H1 (cell line): ENCODE measurements around the gene PFN3. TPM values are rescaled to one million over a fixed set of nuclear protein-coding genes. Genes with fewer than 3 reads are reported as not detected.

ENCODE experiments used
- CTCF ChIA-PET: fragments of 300-600 bp; sonication (Branson Sonifier 250); formaldehyde crosslinking; loops from one replicate; lab custom pipeline; 2021; ENCODE audit not compliant: partially characterized antibody; lab: Charles Lee
- POLR2A ChIA-PET: fragments of 300-600 bp; sonication (Branson Sonifier 250); formaldehyde crosslinking; loops from one replicate; lab custom pipeline; 2021; ENCODE audit warnings: inconsistent platforms; ENCODE audit not compliant: partially characterized antibody; lab: Charles Lee
- DNase-seq, 2 experiments: peaks; one replicate each; pipeline versions ENCODE4 v3.0.0 to v3.0.0-alpha.2; 2010 to 2022; ENCODE audit warnings: low spot score in 2 of 2, low read depth in 1 of 2, mixed read lengths in 1 of 2
- FAIRE-seq: peaks from 2 replicates; lab custom pipeline; 2011; peaks lifted over from hg19 to GRCh38; lab: Jason Lieb, UNC
- H2AFZ ChIP-seq: 2 replicates; pipeline ENCODE4 v1.8.1; 2012; ENCODE audit warnings: low read length, inconsistent platforms
- H2AK5ac ChIP-seq: 2 replicates; pipeline ENCODE4 v1.6.1; 2013; ENCODE audit warnings: low read depth, low read length
- H2BK120ac ChIP-seq: replicated peaks from 2 replicates; pipeline ENCODE3; 2013; ENCODE audit warnings: low read depth, low read length, inconsistent platforms
- H2BK12ac ChIP-seq: 2 replicates; pipeline ENCODE4 v1.6.1; 2013; ENCODE audit warnings: low read depth, low read length
- H2BK15ac ChIP-seq: 2 replicates; pipeline ENCODE4 v1.6.1; 2013; ENCODE audit warnings: low read length
- H2BK20ac ChIP-seq: 2 replicates; pipeline ENCODE4 v1.6.1; 2013; ENCODE audit warnings: low read length
- H2BK5ac ChIP-seq: 2 replicates; pipeline ENCODE4 v1.6.1; 2013; ENCODE audit warnings: low read depth, low read length
- H3K14ac ChIP-seq: 2 replicates; pipeline ENCODE4 v1.6.1; 2013; ENCODE audit warnings: inconsistent platforms; ENCODE audit not compliant: insufficient read length
- H3K18ac ChIP-seq: 2 replicates; pipeline ENCODE4 v1.6.1; 2013; ENCODE audit warnings: low read length; ENCODE audit errors: extremely low read depth
- H3K23ac ChIP-seq: 2 replicates; pipeline ENCODE4 v1.6.1; 2013; ENCODE audit warnings: inconsistent platforms; ENCODE audit not compliant: insufficient read length
- H3K23me2 ChIP-seq: 2 replicates; pipeline ENCODE4 v1.6.1; 2013; ENCODE audit warnings: low read depth, low read length
- H3K27ac ChIP-seq: 2 replicates; pipeline ENCODE4 v1.6.1; 2011; ENCODE audit warnings: low read depth, low read length, inconsistent platforms
- H3K27me3 ChIP-seq, 4 experiments: replicated peaks in 1 of 4; 1 replicate in 1 of 4; 2 replicates in 3 of 4; pipeline versions ENCODE4 v1.6.1 to v1.8.1; 2011 to 2013; ENCODE audit warnings: low read length in 3 of 4, mild to moderate bottlenecking in 3 of 4, inconsistent platforms in 2 of 4, mixed read lengths in 2 of 4, moderate library complexity in 1 of 4; ENCODE audit not compliant: control insufficient read depth in 3 of 4, insufficient read depth in 3 of 4; ENCODE audit errors: extremely low read depth in 1 of 4
- H3K36me3 ChIP-seq, 4 experiments: 2 replicates each; pipeline versions ENCODE4 v1.6.1 to v1.8.1; 2011 to 2013; ENCODE audit warnings: mild to moderate bottlenecking in 4 of 4, low read length in 3 of 4, moderate library complexity in 2 of 4, control low read depth in 1 of 4, inconsistent platforms in 1 of 4; ENCODE audit not compliant: insufficient read depth in 4 of 4, control insufficient read depth in 2 of 4
- H3K4ac ChIP-seq: replicated peaks from 2 replicates; pipeline ENCODE3; 2013; ENCODE audit warnings: low read length, low read depth, mixed read lengths, inconsistent platforms; ENCODE audit not compliant: insufficient read length
- H3K4me1 ChIP-seq, 4 experiments: replicated peaks in 1 of 4; 1 replicate in 1 of 4; 2 replicates in 3 of 4; pipeline versions ENCODE4 v1.6.1 to v1.8.1; 2011 to 2013; ENCODE audit warnings: low read length in 3 of 4, inconsistent platforms in 2 of 4, mixed read lengths in 1 of 4; ENCODE audit not compliant: insufficient read depth in 4 of 4, control insufficient read depth in 3 of 4
- H3K4me2 ChIP-seq, 2 experiments: 2 replicates each; pipeline versions ENCODE4 v1.6.1 to v1.8.1; 2011 to 2013; ENCODE audit warnings: low read depth in 2 of 2, low read length in 2 of 2, control low read depth in 1 of 2, inconsistent platforms in 1 of 2, mild to moderate bottlenecking in 1 of 2; ENCODE audit not compliant: insufficient read depth in 1 of 2
- H3K4me3 ChIP-seq, 4 experiments: fragments of 200-600, 300-600 bp in 1 of 4; sonication (generic), shearing (Covaris generic), sonication (Bioruptor Twin) in 1 of 4; 2 replicates each; pipeline versions ENCODE4 v1.5.1 to v1.8.1; 2011 to 2016; ENCODE audit warnings: low read length in 4 of 4, low read depth in 3 of 4, control low read depth in 2 of 4, inconsistent platforms in 2 of 4, mild to moderate bottlenecking in 2 of 4, mixed read lengths in 1 of 4, moderate library complexity in 1 of 4; ENCODE audit not compliant: insufficient read depth in 2 of 4; ENCODE audit errors: extremely low read depth in 1 of 4
- H3K56ac ChIP-seq: replicated peaks from 2 replicates; pipeline ENCODE3; 2013; ENCODE audit warnings: low read depth, mild to moderate bottlenecking, mixed read lengths, low read length, inconsistent platforms; ENCODE audit not compliant: insufficient read length
- H3K79me1 ChIP-seq: 2 replicates; pipeline ENCODE4 v1.6.1; 2013; ENCODE audit warnings: low read depth, low read length, control low read depth
- H3K79me2 ChIP-seq, 2 experiments: 2 replicates each; pipeline versions ENCODE4 v1.6.1 to v1.8.1; 2012 to 2013; ENCODE audit warnings: low read length in 2 of 2, mild to moderate bottlenecking in 2 of 2, inconsistent platforms in 1 of 2; ENCODE audit not compliant: insufficient read depth in 2 of 2, control insufficient read depth in 1 of 2
- H3K9ac ChIP-seq, 4 experiments: replicated peaks in 1 of 4; 1 replicate in 1 of 4; 2 replicates in 3 of 4; pipeline versions ENCODE4 v1.6.1 to v1.8.1; 2011 to 2013; ENCODE audit warnings: low read depth in 3 of 4, low read length in 3 of 4, control low read depth in 2 of 4, mild to moderate bottlenecking in 2 of 4, moderate library complexity in 2 of 4, inconsistent platforms in 1 of 4; ENCODE audit errors: extremely low read depth in 1 of 4
- H3K9me3 ChIP-seq, 2 experiments: 2 replicates each; pipeline versions ENCODE4 v1.6.1 to v1.8.1; 2012 to 2013; ENCODE audit warnings: mild to moderate bottlenecking in 2 of 2, moderate library complexity in 2 of 2, control low read depth in 1 of 2, inconsistent platforms in 1 of 2, low read depth in 1 of 2, low read length in 1 of 2, mixed read lengths in 1 of 2; ENCODE audit not compliant: insufficient read depth in 2 of 2
- H4K20me1 ChIP-seq, 2 experiments: replicated peaks in 1 of 2; 2 replicates each; pipeline versions ENCODE3 to v1.8.1; 2011 to 2013; ENCODE audit warnings: inconsistent platforms in 2 of 2, low read length in 2 of 2, mild to moderate bottlenecking in 1 of 2; ENCODE audit not compliant: insufficient read depth in 2 of 2, control insufficient read depth in 1 of 2
- H4K5ac ChIP-seq: 2 replicates; pipeline ENCODE4 v1.6.1; 2013; ENCODE audit warnings: low read length, low read depth, mixed read lengths, inconsistent platforms; ENCODE audit not compliant: insufficient read length
- H4K8ac ChIP-seq: 2 replicates; pipeline ENCODE4 v1.8.0; 2013; ENCODE audit warnings: mild to moderate bottlenecking, moderate library complexity, low read length, inconsistent platforms; ENCODE audit not compliant: insufficient read depth; ENCODE audit errors: extremely low read depth
- H4K91ac ChIP-seq: replicated peaks from 2 replicates; pipeline ENCODE3; 2013; ENCODE audit warnings: low read length, mixed read lengths, inconsistent platforms; ENCODE audit not compliant: insufficient read length
- CHD1 ChIP-seq: IDR thresholded peaks from 2 replicates; pipeline ENCODE4 v1.6.1; 2012; ENCODE audit warnings: low read depth, low read length, improper control_type of control experiment
- CREB1 ChIP-seq: IDR thresholded peaks from 2 replicates; pipeline ENCODE4 v1.6.1; 2012; ENCODE audit warnings: inconsistent platforms
- CTCF ChIP-seq, 3 experiments: IDR thresholded peaks; 1 replicate in 2 of 3; 2 replicates in 1 of 3; pipeline versions ENCODE4 v1.5.1 to v1.6.1; 2011; ENCODE audit warnings: low read length in 3 of 3, mild to moderate bottlenecking in 3 of 3, inconsistent platforms in 2 of 3, low read depth in 1 of 3, moderate library complexity in 1 of 3; ENCODE audit not compliant: insufficient read depth in 1 of 3; ENCODE audit errors: control extremely low read depth in 1 of 3
- E2F6 ChIP-seq: IDR thresholded peaks from 2 replicates; pipeline ENCODE4 v1.6.1; 2012; ENCODE audit warnings: inconsistent platforms
- JUND ChIP-seq: IDR thresholded peaks from 2 replicates; pipeline ENCODE4 v1.6.1; 2011; ENCODE audit warnings: mild to moderate bottlenecking, improper control_type of control experiment, low read length
- KDM4A ChIP-seq: IDR thresholded peaks from one replicate; pipeline ENCODE4 v1.7.1; 2012; ENCODE audit warnings: low read depth, mild to moderate bottlenecking, moderate library complexity, low read length, inconsistent platforms; ENCODE audit not compliant: severe bottlenecking
- SP4 ChIP-seq: IDR thresholded peaks from 2 replicates; pipeline ENCODE4 v1.6.1; 2012; ENCODE audit warnings: low read length, inconsistent platforms
- WGBS, 2 experiments: shearing (Covaris generic) in 1 of 2; methylation state at CpG; one replicate each; pipeline versions ENCODE4 v1.1.6 to v1.1.7; 2013 to 2015; ENCODE audit warnings: low lambda C conversion rate in 2 of 2, mixed read lengths in 2 of 2, inconsistent platforms in 1 of 2, low coverage in 1 of 2, missing lambda C conversion rate in 1 of 2; ENCODE audit not compliant: insufficient replicate concordance in 2 of 2, insufficient coverage in 1 of 2, insufficient read length in 1 of 2; ENCODE audit errors: extremely low coverage in 1 of 2, missing lambda C conversion rate in 1 of 2; 5-methylcytosine and 5-hydroxymethylcytosine counted together
- polyA plus RNA-seq, 7 experiments: library from polyadenylated mRNA; depleted of rRNA in 3 of 7; stranded (reverse) in 5 of 7; unstranded in 2 of 7; fragments of >200 nt in 5 of 7; fragments of 200-250 nt in 2 of 7; gene quantifications; 1 replicate in 5 of 7; 2 replicates in 1 of 7; 4 replicates in 1 of 7; pipeline versions ENCODE4 v1.2.1 to v1.2.3, GENCODE V29; 2011 to 2013; ENCODE audit warnings: missing spikeins in 2 of 7, mixed read lengths in 2 of 7
- total RNA-seq: library from RNA; stranded (reverse); fragmentation: NEBNext Ultra II Directional; extraction: Animal tissue kit (Norgen Biotek cat#: 25700); gene quantifications from 2 replicates; pipeline ENCODE4 v1.2.1, GENCODE V29; 2021
- TF ChIP-seq, protein P1 (sequence below): IDR thresholded peaks from 2 replicates; pipeline ENCODE4 v1.6.1; 2012; ENCODE audit warnings: inconsistent platforms

Gene PFN3
- total and polyA plus RNA-seq, 2 of the 8 experiments (the other 6 are each of a cell fraction or from before 2014, with no cell fraction given): not detected

GRCh38 chr5:177367323-177367848 is 33.1 kb downstream of the PFN3 start:
- H2AFZ ChIP-seq: no peak overlapping the region

More at GRCh38 chr5:177367323-177367848, 33.1 kb downstream of the PFN3 start:
- no peak overlapping the region for H2BK20ac ChIP-seq
- peaks cover 8 to 36% (median 31%) of the 10 kb centered on the region in 4 experiments for H3K4me1 ChIP-seq
- H3K27ac ChIP-seq: no peak overlapping the region
- peak overlapping the region; percentile 19 for H4K5ac ChIP-seq
- peak overlapping the region; percentile 94; the same call in 1 of the 2 replicates for H2BK12ac ChIP-seq
- H2BK5ac ChIP-seq: peak overlapping the region; percentile 77
- H3K23ac ChIP-seq: no peak overlapping the region
- H3K9ac ChIP-seq: peak overlapping the region in 1 of 4 experiments; percentile 13; a peak in 1 of 7 replicates
- no peak overlapping the region for H3K14ac ChIP-seq
- peak overlapping the region; percentile 80 to 86 for H3K4me2 ChIP-seq
- peak overlapping the region; percentile 97; the same call in 1 of the 2 replicates for H2BK15ac ChIP-seq
- peak overlapping the region; percentile 58 for H4K91ac ChIP-seq
- CTCF ChIA-PET: interaction anchor here (0.6 to 16.9 kb wide), 12 partner anchors 14 to 279 kb away, joined by 3 to 363 read pairs (median 4); partner anchors contain the start of genes LMAN2, MXD3, PRR7 and RGS14
- no peaks in the 10 kb centered on the region for H3K9me3 ChIP-seq
- peaks cover 1 to 17% (median 13%) of the 10 kb centered on the region in 4 experiments; a peak in 5 of 7 replicates for H3K27me3 ChIP-seq
- peak in 1 of 3 experiments; percentile 14; a peak in 1 of 4 replicates for TF ChIP-seq CTCF (IDR thresholded peaks at IDR 0.05; ENCODE audit: control extremely low read depth in 1 of 3, insufficient read depth in 1 of 3, low read depth in 1 of 3, low read length in 3 of 3)
- 0 out of 2 replicates have a peak, but pooled peaks have one; percentile 14 for TF ChIP-seq SP4
- peak; percentile 93 for TF ChIP-seq KDM4A
- TF ChIP-seq CREB1: no peak
- TF ChIP-seq, protein P1, sequence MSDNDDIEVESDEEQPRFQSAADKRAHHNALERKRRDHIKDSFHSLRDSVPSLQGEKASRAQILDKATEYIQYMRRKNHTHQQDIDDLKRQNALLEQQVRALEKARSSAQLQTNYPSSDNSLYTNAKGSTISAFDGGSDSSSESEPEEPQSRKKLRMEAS: peak; percentile 97
- no peak for TF ChIP-seq CHD1
- TF ChIP-seq JUND: no peak
- peak; percentile 97 for TF ChIP-seq E2F6
- no peaks in the 10 kb centered on the region for H3K79me2 ChIP-seq
- H3K36me3 ChIP-seq: no peaks in the 10 kb centered on the region
- FAIRE-seq (no peak), DNase-seq (no peak)
- peak overlapping the region; percentile 21 for H2BK120ac ChIP-seq
- peak overlapping the region; percentile 28 for H4K8ac ChIP-seq
- peaks cover 22% of the 10 kb centered on the region; the same call in 1 of the 2 replicates for H3K23me2 ChIP-seq
- peaks cover 0 to 8% of the 10 kb centered on the region in 2 experiments for H4K20me1 ChIP-seq
- peak overlapping the region; percentile 44 to 65 (median 55) for H3K4me3 ChIP-seq
- H3K18ac ChIP-seq: peak overlapping the region; percentile 97
- no peak overlapping the region for H3K4ac ChIP-seq
- H3K56ac ChIP-seq: no peak overlapping the region
- 23% methylated on average over 25 of the region's 46 CpGs; no CpG with 5 or more reads in 1 of the 2 experiments for WGBS, 2 experiments
- H3K79me1 ChIP-seq: peaks cover 7% of the 10 kb centered on the region; the same call in 1 of the 2 replicates
- no peak overlapping the region for H2AK5ac ChIP-seq
- POLR2A ChIA-PET: interaction anchor here (0.9 to 5.9 kb wide), 16 partner anchors 11 to 234 kb away, joined by 3 to 66 read pairs (median 4); partner anchors contain the start of genes LMAN2, MXD3, NSD1 and PRR7
